Esophagus squamous epithelium (tissue), 4 donors: Measurements from ENCODE around the gene NEDD1.

Experiments
- CTCF ChIP-seq, 6 experiments: fragments of 450-650 bp in 4 of 6; fragments of 200-600 bp in 2 of 6; sonication (generic) in 2 of 6; IDR thresholded peaks; one replicate each; pipeline ENCODE4 v1.5.1; 2016 to 2019; ENCODE audit warnings: antibody characterized with exemption in 6 of 6, mild to moderate bottlenecking in 4 of 6, moderate library complexity in 4 of 6
- POLR2A ChIP-seq, 4 donors: fragments of 450-650 bp; IDR thresholded peaks; one replicate each; pipeline ENCODE4 v1.6.1; 2017; ENCODE audit warnings: antibody characterized with exemption in 4 of 4, mild to moderate bottlenecking in 4 of 4, moderate library complexity in 3 of 4

DNA sequence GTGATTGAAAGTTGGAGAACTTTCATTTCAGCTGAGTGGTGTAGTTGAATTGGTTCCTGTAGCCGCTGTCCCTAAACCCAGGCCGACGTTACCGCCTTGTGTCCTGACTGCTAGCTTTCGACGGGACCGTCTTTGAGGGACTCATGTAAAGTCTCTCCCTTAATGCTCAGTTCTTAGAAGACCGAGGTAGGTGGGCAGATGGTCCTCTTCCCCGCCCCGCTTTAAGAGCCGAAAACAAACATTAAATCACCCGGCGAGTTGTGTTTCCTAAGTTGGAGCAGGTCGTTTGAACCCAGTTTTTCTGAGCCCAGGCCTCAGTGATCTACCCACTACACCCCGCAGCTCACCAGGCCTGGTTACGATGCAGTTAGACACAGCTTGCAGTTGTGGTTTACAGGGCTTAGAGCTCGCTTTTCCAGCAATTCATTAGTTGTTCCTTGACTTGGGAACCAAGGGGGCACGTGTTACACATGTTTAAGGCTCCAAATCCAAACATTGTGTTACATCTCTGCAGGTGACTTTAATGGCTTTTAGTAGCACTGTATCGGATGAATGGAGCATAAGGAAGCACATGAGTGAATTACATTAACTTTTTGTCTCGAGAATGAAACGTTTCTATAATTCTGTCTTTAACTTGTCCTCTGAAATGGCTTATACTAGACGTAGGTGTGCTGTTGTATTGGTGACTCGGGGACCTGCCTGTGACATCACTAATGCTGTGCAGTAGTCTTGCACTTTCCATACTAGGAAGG, 790 bp downstream of the NEDD1 start:
- no peak for TF ChIP-seq CTCF (IDR thresholded peaks at IDR 0.05)
- no peak for TF ChIP-seq POLR2A (IDR thresholded peaks at IDR 0.05)
